ENCODE data around the gene COMMD10.

The COMMD10 gene

GRCh38 chr5:116234681-116235080, 149.9 kb downstream of the COMMD10 start:
- DNase-seq: no peak

GRCh38 chr5:116237917-116238500, 153.2 kb downstream of the COMMD10 start:
- Histone ChIP-seq H3K36me3 (no peaks in the 10 kb centered on the region), H3K27me3 (no peaks in the 10 kb centered on the region), H3K27ac (no peak overlapping the region), H3K4me1 (peaks cover 0 to 12% (median 0%) of the 10 kb centered on the region in 4 donors), H3K9me3 (no peaks in the 10 kb centered on the region), H3K4me3 (no peak overlapping the region)
- intact Hi-C loops (cut with DNase I; ENCODE audit: low total_unique reads): no loop called here
- no peak for TF ChIP-seq CTCF (IDR thresholded peaks at IDR 0.05)
- DNase-seq: no peak

More at GRCh38 chr5:116234681-116235080, 149.9 kb downstream of the COMMD10 start:
- no peaks in the 10 kb centered on the region for H3K27me3 ChIP-seq
- peaks cover 0 to 4% (median 0%) of the 10 kb centered on the region in 4 donors for H3K4me1 ChIP-seq
- H3K27ac ChIP-seq: no peak overlapping the region
- H3K9me3 ChIP-seq: no peaks in the 10 kb centered on the region
- H3K4me3 ChIP-seq: no peak overlapping the region
- TF ChIP-seq CTCF (IDR thresholded peaks at IDR 0.05): no peak
- H3K36me3 ChIP-seq: no peaks in the 10 kb centered on the region
- intact Hi-C loops (cut with DNase I; ENCODE audit: low total_unique reads): no loop called here

- Histone ChIP-seq H3K4me3 (no peak overlapping the region), H3K27me3 (no peaks in the 10 kb centered on the region)
Observed at GRCh38 chr5:116242343-116242742, 157.5 kb downstream of the COMMD10 start.

GRCh38 chr5:116248432-116248831, 163.6 kb downstream of the COMMD10 start:
- H3K4me1 ChIP-seq: no peaks in the 10 kb centered on the region
- H3K27me3 ChIP-seq: no peaks in the 10 kb centered on the region
- no peaks in the 10 kb centered on the region for H3K36me3 ChIP-seq
- TF ChIP-seq CTCF (IDR thresholded peaks at IDR 0.05): no peak
- no peak for DNase-seq
- H3K4me3 ChIP-seq: no peak overlapping the region
- H3K9me3 ChIP-seq: no peaks in the 10 kb centered on the region
- no peak overlapping the region for H3K27ac ChIP-seq
- intact Hi-C loops (cut with DNase I; ENCODE audit: low total_unique reads): no loop called here

More at GRCh38 chr5:116242343-116242742, 157.5 kb downstream of the COMMD10 start:
- Histone ChIP-seq H3K27ac (no peak overlapping the region), H3K4me1 (peaks cover 0 to 12% (median 0%) of the 10 kb centered on the region in 4 donors), H3K36me3 (no peaks in the 10 kb centered on the region), H3K9me3 (no peaks in the 10 kb centered on the region)
- intact Hi-C loops (cut with DNase I; ENCODE audit: low total_unique reads): no loop called here
- TF ChIP-seq CTCF (IDR thresholded peaks at IDR 0.05): no peak
- DNase-seq: no peak

- H3K4me3 ChIP-seq: no peak overlapping the region
- no peaks in the 10 kb centered on the region for H3K36me3 ChIP-seq
- no peaks in the 10 kb centered on the region for H3K4me1 ChIP-seq
- intact Hi-C loops (cut with DNase I; ENCODE audit: low total_unique reads): no loop called here
- DNase-seq: no peak
- no peak for TF ChIP-seq CTCF (IDR thresholded peaks at IDR 0.05)
- H3K27ac ChIP-seq: no peak overlapping the region
- H3K27me3 ChIP-seq: no peaks in the 10 kb centered on the region
- no peaks in the 10 kb centered on the region for H3K9me3 ChIP-seq
Observed at GRCh38 chr5:116249648-116250047, 164.8 kb downstream of the COMMD10 start.

GRCh38 chr5:116256717-116257116, 171.9 kb downstream of the COMMD10 start:
- no peak for TF ChIP-seq CTCF (IDR thresholded peaks at IDR 0.05)
- no peak overlapping the region for H3K4me3 ChIP-seq
- intact Hi-C loops (cut with DNase I; ENCODE audit: low total_unique reads): no loop called here

More at GRCh38 chr5:116256717-116257116, 171.9 kb downstream of the COMMD10 start:
- DNase-seq: no peak
- Histone ChIP-seq H3K36me3 (peaks cover 0 to 5% (median 0%) of the 10 kb centered on the region in 3 donors), H3K9me3 (peaks cover 0 to 9% (median 0%) of the 10 kb centered on the region in 3 donors), H3K27me3 (no peaks in the 10 kb centered on the region), H3K4me1 (no peaks in the 10 kb centered on the region), H3K27ac (no peak overlapping the region)

Data from tibial artery (tissue), 4 donors.